Tibial artery (tissue), 4 donors: ENCODE measurements around the gene IGSF9.

Source experiments
- DNase-seq, 2 donors: peaks; one replicate each; pipeline ENCODE4 v3.0.0-alpha.2; 2019
- H3K27ac ChIP-seq, 2 donors: fragments of 200-600 bp; sonication (generic) in 1 of 2; 1 replicate in 1 of 2; 2 replicates in 1 of 2; pipeline ENCODE4 v1.5.1; 2018 to 2019; ENCODE audit warnings: mild to moderate bottlenecking in 1 of 2
- H3K27me3 ChIP-seq, 2 donors: fragments of 200-600 bp; sonication (generic) in 1 of 2; one replicate each; pipeline versions ENCODE4 v1.5.1 to v1.6.0; 2016 to 2019
- H3K36me3 ChIP-seq, 3 donors: fragments of 200-600 bp; sonication (generic) in 2 of 3; one replicate each; pipeline ENCODE4 v1.5.1; 2016 to 2019; ENCODE audit warnings: mild to moderate bottlenecking in 2 of 3
- H3K4me1 ChIP-seq, 4 donors: fragments of 200-600 bp; sonication (generic) in 2 of 4; 1 replicate in 3 of 4; 2 replicates in 1 of 4; pipeline ENCODE4 v1.5.1; 2016 to 2019
- H3K4me3 ChIP-seq, 2 donors: fragments of 200-600 bp; sonication (generic) in 1 of 2; 1 replicate in 1 of 2; 2 replicates in 1 of 2; pipeline ENCODE4 v1.5.1; 2018 to 2019; ENCODE audit warnings: mild to moderate bottlenecking in 2 of 2
- H3K9me3 ChIP-seq, 3 donors: fragments of 200-600 bp; sonication (generic) in 1 of 3; one replicate each; pipeline ENCODE4 v1.5.1; 2016 to 2019
- CTCF ChIP-seq, 2 experiments: fragments of 200-600 bp in 1 of 2; fragments of 450-650 bp in 1 of 2; IDR thresholded peaks; one replicate each; pipeline ENCODE4 v1.5.1; 2017 to 2019; ENCODE audit warnings: antibody characterized with exemption in 2 of 2, mild to moderate bottlenecking in 1 of 2, moderate library complexity in 1 of 2
- intact Hi-C: fragments of 100-400 bp; cut with DNase I; formaldehyde crosslinking; loops from one replicate; pipeline ENCODE4 v1.15.0; 2023; ENCODE audit warnings: low total_unique reads

The IGSF9 gene

GRCh38 chr1:159921251-159921650, 24.2 kb downstream of the IGSF9 start:
- Histone ChIP-seq H3K27ac (peak overlapping the region; percentile 94 to 97), H3K4me3 (peak overlapping the region in 1 of 2 donors; percentile 99), H3K4me1 (peaks cover 0 to 59% (median 43%) of the 10 kb centered on the region in 4 donors), H3K27me3 (no peaks in the 10 kb centered on the region), H3K9me3 (no peaks in the 10 kb centered on the region), H3K36me3 (peaks cover 23 to 35% (median 33%) of the 10 kb centered on the region in 3 donors)
- DNase-seq: no peak
- no peak for TF ChIP-seq CTCF (IDR thresholded peaks at IDR 0.05)
- intact Hi-C loops: loop anchor here (5.0 to 10.0 kb wide), 2 partner anchors 66 to 161 kb away; partner anchors contain the start of gene KCNJ9

- H3K9me3 ChIP-seq: no peaks in the 10 kb centered on the region
- DNase-seq: no peak
- peaks cover 0 to 59% (median 42%) of the 10 kb centered on the region in 4 donors for H3K4me1 ChIP-seq
- H3K36me3 ChIP-seq: peaks cover 23 to 35% (median 33%) of the 10 kb centered on the region in 3 donors
- peak overlapping the region; percentile 94 to 97 for H3K27ac ChIP-seq
- TF ChIP-seq CTCF (IDR thresholded peaks at IDR 0.05): no peak
- H3K4me3 ChIP-seq: no peak overlapping the region
- intact Hi-C loops: loop anchor here (5.0 to 10.0 kb wide), 2 partner anchors 66 to 162 kb away; partner anchors contain the start of gene KCNJ9
- H3K27me3 ChIP-seq: no peaks in the 10 kb centered on the region
Observed at GRCh38 chr1:159920651-159921050, 24.8 kb downstream of the IGSF9 start.

DNA sequence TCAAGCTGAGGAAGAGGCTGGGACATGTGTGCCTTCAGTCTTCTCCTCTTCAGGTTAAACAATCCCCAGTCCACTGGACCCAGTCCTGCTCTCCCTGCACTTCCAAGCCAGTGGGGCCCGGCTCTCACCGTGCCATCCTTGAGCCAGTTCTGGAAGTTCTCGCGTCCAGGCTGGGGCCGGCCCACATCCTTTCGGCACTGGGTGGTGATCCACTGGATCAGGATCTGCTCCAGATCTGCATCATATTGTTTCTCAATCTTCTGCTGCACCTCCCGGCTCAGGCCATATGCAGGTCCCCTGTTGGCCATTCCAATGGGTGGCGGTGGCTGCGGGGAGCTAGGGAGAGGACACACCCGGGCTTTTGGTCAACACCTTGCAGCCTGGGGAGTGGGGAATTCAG, 25.2 kb downstream of the IGSF9 start:
- H3K9me3 ChIP-seq: no peaks in the 10 kb centered on the region
- H3K27ac ChIP-seq: peak overlapping the region; percentile 94 to 97
- no peak overlapping the region for H3K4me3 ChIP-seq
- H3K36me3 ChIP-seq: peaks cover 23 to 35% (median 33%) of the 10 kb centered on the region in 3 donors
- intact Hi-C loops: loop anchor here (5.0 to 10.0 kb wide), 2 partner anchors 65 to 162 kb away; partner anchors contain the start of gene KCNJ9
- H3K4me1 ChIP-seq: peaks cover 0 to 61% (median 42%) of the 10 kb centered on the region in 4 donors
- H3K27me3 ChIP-seq: no peaks in the 10 kb centered on the region
- TF ChIP-seq CTCF (IDR thresholded peaks at IDR 0.05): no peak
- no peak for DNase-seq

- DNase-seq: no peak
- no peak for TF ChIP-seq CTCF (IDR thresholded peaks at IDR 0.05)
- intact Hi-C loops: no loop called here
- Histone ChIP-seq H3K27me3 (no peaks in the 10 kb centered on the region), H3K4me1 (peaks cover 0 to 61% (median 42%) of the 10 kb centered on the region in 4 donors), H3K9me3 (no peaks in the 10 kb centered on the region), H3K4me3 (no peak overlapping the region), H3K36me3 (peaks cover 23 to 35% (median 33%) of the 10 kb centered on the region in 3 donors), H3K27ac (peak overlapping the region in 1 of 2 donors; percentile 97)
Observed at GRCh38 chr1:159919236-159919865, 26.1 kb downstream of the IGSF9 start.

DNA sequence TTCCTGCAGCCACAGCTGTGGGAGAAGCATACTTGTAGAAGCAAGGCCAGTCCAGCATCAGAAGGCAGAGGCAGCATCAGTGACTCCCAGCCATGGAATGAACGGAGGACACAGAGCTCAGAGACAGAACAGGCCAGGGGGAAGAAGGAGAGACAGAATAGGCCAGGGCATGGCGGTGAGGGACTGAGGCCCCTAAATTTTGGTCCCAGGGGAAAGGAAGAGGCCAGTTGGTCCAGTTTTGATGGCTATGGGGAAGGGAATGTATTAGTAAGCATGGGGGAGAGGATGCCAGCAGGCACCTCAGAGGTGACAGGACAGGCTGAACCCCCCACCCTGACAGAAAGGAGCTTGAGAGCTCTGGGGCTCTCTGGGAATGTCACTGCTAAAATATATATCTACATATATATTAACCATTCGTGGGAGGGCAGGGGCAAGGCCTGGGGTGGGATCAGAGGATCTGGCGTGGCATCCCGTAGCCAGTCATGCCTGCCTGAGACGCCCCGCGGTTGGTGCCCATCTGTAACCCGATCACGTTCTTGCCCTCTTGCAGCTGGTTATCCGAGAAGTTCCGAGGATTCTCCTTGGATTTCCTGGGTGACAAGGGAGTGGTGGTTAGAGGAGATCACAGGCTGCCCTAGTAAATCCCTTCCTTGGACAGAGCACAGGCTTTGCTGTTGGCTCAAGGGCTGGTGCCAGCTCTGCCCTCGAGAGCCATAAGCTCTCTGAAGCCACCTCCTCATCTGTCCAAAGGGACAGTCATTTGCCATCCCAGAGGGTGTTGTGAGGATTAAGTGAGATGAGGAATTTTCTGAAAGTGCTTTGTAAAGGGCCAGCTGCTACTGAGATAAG, 26.8 kb downstream of the IGSF9 start:
- Histone ChIP-seq H3K36me3 (peaks cover 23 to 35% (median 33%) of the 10 kb centered on the region in 3 donors), H3K4me1 (peaks cover 0 to 61% (median 44%) of the 10 kb centered on the region in 4 donors), H3K9me3 (no peaks in the 10 kb centered on the region), H3K4me3 (no peak overlapping the region), H3K27me3 (no peaks in the 10 kb centered on the region), H3K27ac (peak overlapping the region in 1 of 2 donors; percentile 17)
- intact Hi-C loops: no loop called here
- DNase-seq: no peak
- TF ChIP-seq CTCF (IDR thresholded peaks at IDR 0.05): no peak
